ENCODE measurements around the gene ZNRF3. TPM values are rescaled to one million over a fixed set of nuclear protein-coding genes. Genes with fewer than 3 reads are reported as not detected.
"Not testable (repeated sequence)": the region's sequence is repeated elsewhere in the genome, so short reads cannot be mapped to it uniquely, and the experiment has no call there.

The ZNRF3 gene
- total RNA-seq, 1 experiment from 2014 or later = 2.6 TPM

GRCh38 chr22:28884747-28885350, 1.5 kb downstream of the ZNRF3 start:
- DNase-seq (ENCODE audit: low spot score) = no peak

- DNase-seq (ENCODE audit: low spot score) = no peak
These were observed 2.6 kb downstream of the ZNRF3 start for GRCh38 chr22:28885939-28886338.

GRCh38 chr22:28886679-28887078, 3.3 kb downstream of the ZNRF3 start:
- not testable (repeated sequence) for DNase-seq (ENCODE audit: low spot score)

- no peak for DNase-seq (ENCODE audit: low spot score)
These were observed 4.5 kb downstream of the ZNRF3 start for GRCh38 chr22:28887725-28888459.

- no peak for DNase-seq (ENCODE audit: low spot score)
These were observed 6.2 kb downstream of the ZNRF3 start for GRCh38 chr22:28889478-28890024.

- no peak for DNase-seq (ENCODE audit: low spot score)
These were observed 7.9 kb downstream of the ZNRF3 start for GRCh38 chr22:28891156-28891733.

- no peak for DNase-seq (ENCODE audit: low spot score)
These were observed 8.9 kb downstream of the ZNRF3 start for GRCh38 chr22:28892175-28892731.

GRCh38 chr22:28893810-28894209, 10.4 kb downstream of the ZNRF3 start:
- no peak for DNase-seq (ENCODE audit: low spot score)

- no peak for DNase-seq (ENCODE audit: low spot score)
These were observed 11.0 kb downstream of the ZNRF3 start for GRCh38 chr22:28894334-28894733.

- DNase-seq (ENCODE audit: low spot score) = no peak
These were observed 11.4 kb downstream of the ZNRF3 start for GRCh38 chr22:28894807-28895206.

GRCh38 chr22:28896611-28897010, 13.2 kb downstream of the ZNRF3 start:
- no peak for DNase-seq (ENCODE audit: low spot score)

GRCh38 chr22:28898233-28898629, 14.9 kb downstream of the ZNRF3 start:
- no peak for DNase-seq (ENCODE audit: low spot score)

GRCh38 chr22:28899199-28899853, 16.0 kb downstream of the ZNRF3 start:
- peak; percentile 82 for DNase-seq (ENCODE audit: low spot score)

- no peak for DNase-seq (ENCODE audit: low spot score)
These were observed 17.1 kb downstream of the ZNRF3 start for GRCh38 chr22:28900379-28900925.

GRCh38 chr22:28902490-28902889, 19.1 kb downstream of the ZNRF3 start:
- DNase-seq (ENCODE audit: low spot score) = no peak

GRCh38 chr22:28903080-28903479, 19.7 kb downstream of the ZNRF3 start:
- no peak for DNase-seq (ENCODE audit: low spot score)

GRCh38 chr22:28903729-28904128, 20.4 kb downstream of the ZNRF3 start:
- no peak for DNase-seq (ENCODE audit: low spot score)

- DNase-seq (ENCODE audit: low spot score) = no peak
These were observed 21.0 kb downstream of the ZNRF3 start for GRCh38 chr22:28904211-28904896.

- no peak for DNase-seq (ENCODE audit: low spot score)
These were observed 22.0 kb downstream of the ZNRF3 start for GRCh38 chr22:28905256-28905832.

- DNase-seq (ENCODE audit: low spot score) = no peak
These were observed 22.9 kb downstream of the ZNRF3 start for GRCh38 chr22:28906312-28906711.
